ENCODE measurements around the gene BAAT.

Gene BAAT

DNA sequence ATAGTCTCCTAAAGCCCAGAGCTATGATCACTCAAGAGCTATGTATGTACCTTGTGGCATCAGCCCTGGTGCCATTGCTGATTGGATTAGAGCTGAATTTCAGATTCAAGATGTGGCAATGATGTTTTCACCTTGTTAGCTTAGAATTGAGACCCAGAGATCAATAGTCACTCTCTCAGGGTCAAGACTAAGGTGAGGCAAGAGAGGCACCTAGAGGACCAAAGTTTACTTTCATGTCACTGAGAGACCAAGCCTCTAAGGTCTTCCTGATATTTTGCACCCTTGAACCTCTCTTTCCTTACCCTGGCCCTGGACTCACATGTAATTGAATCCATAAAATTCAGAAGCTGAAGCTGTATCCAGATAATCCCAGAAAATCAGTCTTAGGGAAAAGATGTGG, 42.8 kb downstream of the BAAT start:
- no peaks in the 10 kb centered on the region for H3K79me2 ChIP-seq (ENCODE audit: control insufficient read depth, low read length)
- no peaks in the 10 kb centered on the region for H3K9me2 ChIP-seq (replicated peaks; ENCODE audit: control insufficient read depth, low read length)
- no peaks in the 10 kb centered on the region for H3K4me1 ChIP-seq (ENCODE audit: control insufficient read depth, low read length)
- H3K27ac ChIP-seq (ENCODE audit: low read depth, low read length), result no peak overlapping the region
- no peaks in the 10 kb centered on the region for H3F3A ChIP-seq (ENCODE audit: control insufficient read depth, insufficient read depth)
- H3K36me3 ChIP-seq (ENCODE audit: control insufficient read depth, low read length), result no peaks in the 10 kb centered on the region
- H4K20me1 ChIP-seq (ENCODE audit: control insufficient read depth, insufficient read depth, low read depth, low read length), result no peaks in the 10 kb centered on the region
- H3K4me2 ChIP-seq (ENCODE audit: low read length), result no peak overlapping the region
- H3K9me3 ChIP-seq (ENCODE audit: control insufficient read depth, insufficient read depth, low read length), result no peaks in the 10 kb centered on the region
- no peaks in the 10 kb centered on the region for H3K27me3 ChIP-seq (ENCODE audit: control insufficient read depth, low read length)
- no peak overlapping the region for H3K4me3 ChIP-seq (ENCODE audit: low read length)
- no peak for TF ChIP-seq EZH2phosphoT487 (IDR thresholded peaks at IDR 0.05; ENCODE audit: borderline replicate concordance, low read length)
- TF ChIP-seq, protein P1, sequence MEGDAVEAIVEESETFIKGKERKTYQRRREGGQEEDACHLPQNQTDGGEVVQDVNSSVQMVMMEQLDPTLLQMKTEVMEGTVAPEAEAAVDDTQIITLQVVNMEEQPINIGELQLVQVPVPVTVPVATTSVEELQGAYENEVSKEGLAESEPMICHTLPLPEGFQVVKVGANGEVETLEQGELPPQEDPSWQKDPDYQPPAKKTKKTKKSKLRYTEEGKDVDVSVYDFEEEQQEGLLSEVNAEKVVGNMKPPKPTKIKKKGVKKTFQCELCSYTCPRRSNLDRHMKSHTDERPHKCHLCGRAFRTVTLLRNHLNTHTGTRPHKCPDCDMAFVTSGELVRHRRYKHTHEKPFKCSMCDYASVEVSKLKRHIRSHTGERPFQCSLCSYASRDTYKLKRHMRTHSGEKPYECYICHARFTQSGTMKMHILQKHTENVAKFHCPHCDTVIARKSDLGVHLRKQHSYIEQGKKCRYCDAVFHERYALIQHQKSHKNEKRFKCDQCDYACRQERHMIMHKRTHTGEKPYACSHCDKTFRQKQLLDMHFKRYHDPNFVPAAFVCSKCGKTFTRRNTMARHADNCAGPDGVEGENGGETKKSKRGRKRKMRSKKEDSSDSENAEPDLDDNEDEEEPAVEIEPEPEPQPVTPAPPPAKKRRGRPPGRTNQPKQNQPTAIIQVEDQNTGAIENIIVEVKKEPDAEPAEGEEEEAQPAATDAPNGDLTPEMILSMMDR (IDR thresholded peaks at IDR 0.05; ENCODE audit: low read depth, low read length, poor library complexity, severe bottlenecking), result no peak

DNA sequence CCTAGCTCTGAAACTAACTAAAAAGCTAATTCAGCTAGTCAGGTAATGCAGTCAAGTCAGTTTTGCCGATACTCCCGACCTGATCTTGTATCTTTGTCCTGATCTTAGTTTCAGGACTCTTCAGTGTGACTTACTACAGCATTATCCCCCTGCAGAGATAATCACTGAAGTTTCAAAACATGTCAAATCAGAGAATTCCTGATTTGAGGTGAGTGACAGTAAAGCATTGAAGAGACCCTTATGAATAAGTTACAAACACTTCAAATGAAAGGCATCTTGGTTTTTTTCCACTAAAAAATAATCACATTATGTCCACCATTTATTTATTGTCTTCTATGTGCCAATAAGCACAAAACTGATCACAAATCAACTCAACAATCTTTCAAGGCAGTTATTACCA, 47.6 kb downstream of the BAAT start:
- Histone ChIP-seq H3K27ac (ENCODE audit: low read depth, low read length) (no peak overlapping the region), H3K4me1 (ENCODE audit: control insufficient read depth, low read length) (no peaks in the 10 kb centered on the region), H3K4me3 (ENCODE audit: low read length) (no peak overlapping the region), H3F3A (ENCODE audit: control insufficient read depth, insufficient read depth) (no peaks in the 10 kb centered on the region), H3K9me3 (ENCODE audit: control insufficient read depth, insufficient read depth, low read length) (no peaks in the 10 kb centered on the region), H3K4me2 (ENCODE audit: low read length) (no peak overlapping the region), H3K9me2 (replicated peaks; ENCODE audit: control insufficient read depth, low read length) (no peaks in the 10 kb centered on the region), H4K20me1 (ENCODE audit: control insufficient read depth, insufficient read depth, low read depth, low read length) (no peaks in the 10 kb centered on the region), H3K27me3 (ENCODE audit: control insufficient read depth, low read length) (no peaks in the 10 kb centered on the region), H3K36me3 (ENCODE audit: control insufficient read depth, low read length) (no peaks in the 10 kb centered on the region), H3K79me2 (ENCODE audit: control insufficient read depth, low read length) (no peaks in the 10 kb centered on the region)
- TF ChIP-seq, protein P1 (IDR thresholded peaks at IDR 0.05; ENCODE audit: low read depth, low read length, poor library complexity, severe bottlenecking), result no peak
- TF ChIP-seq EZH2phosphoT487 (IDR thresholded peaks at IDR 0.05; ENCODE audit: borderline replicate concordance, low read length), result no peak

DNA sequence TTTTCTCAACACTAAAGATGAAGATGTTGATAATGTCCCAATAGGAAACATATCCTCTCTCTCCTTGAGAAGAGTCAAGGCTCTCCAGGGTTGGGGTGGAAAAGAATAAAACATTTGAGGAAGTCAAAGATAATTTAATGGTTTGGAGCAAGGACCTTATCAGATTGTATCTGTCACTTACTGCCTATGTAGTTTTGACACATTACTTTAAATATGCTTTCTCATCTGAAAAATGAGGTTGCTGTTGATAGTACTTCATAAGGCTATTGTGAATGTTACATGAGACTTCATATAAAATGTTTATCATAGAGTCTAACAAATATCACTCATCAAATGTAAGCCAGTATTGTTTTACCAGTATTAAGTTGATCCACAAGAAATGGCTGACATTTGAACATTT, 48.7 kb downstream of the BAAT start:
- H3K4me2 ChIP-seq (ENCODE audit: low read length), result no peak overlapping the region
- no peaks in the 10 kb centered on the region for H3K4me1 ChIP-seq (ENCODE audit: control insufficient read depth, low read length)
- no peaks in the 10 kb centered on the region for H3K9me2 ChIP-seq (replicated peaks; ENCODE audit: control insufficient read depth, low read length)
- no peaks in the 10 kb centered on the region for H3K36me3 ChIP-seq (ENCODE audit: control insufficient read depth, low read length)
- no peak for TF ChIP-seq EZH2phosphoT487 (IDR thresholded peaks at IDR 0.05; ENCODE audit: borderline replicate concordance, low read length)
- TF ChIP-seq, protein P1 (IDR thresholded peaks at IDR 0.05; ENCODE audit: low read depth, low read length, poor library complexity, severe bottlenecking), result no peak
- no peak overlapping the region for H3K27ac ChIP-seq (ENCODE audit: low read depth, low read length)
- no peaks in the 10 kb centered on the region for H3K9me3 ChIP-seq (ENCODE audit: control insufficient read depth, insufficient read depth, low read length)
- H3K4me3 ChIP-seq (ENCODE audit: low read length), result no peak overlapping the region
- no peaks in the 10 kb centered on the region for H3K27me3 ChIP-seq (ENCODE audit: control insufficient read depth, low read length)
- no peaks in the 10 kb centered on the region for H3K79me2 ChIP-seq (ENCODE audit: control insufficient read depth, low read length)
- no peaks in the 10 kb centered on the region for H3F3A ChIP-seq (ENCODE audit: control insufficient read depth, insufficient read depth)
- H4K20me1 ChIP-seq (ENCODE audit: control insufficient read depth, insufficient read depth, low read depth, low read length), result no peaks in the 10 kb centered on the region

Measured in DOHH2 (cell line).